ENCODE results near the gene SMAD1.
A peak's percentile ranks its signal among the peaks of the same experiment; 100 is the strongest.

SMAD1 gene

GRCh38 chr4:145482209-145483037, 770 bp downstream of the SMAD1 start:
- DNase-seq: peak; percentile 84
- Mint-ChIP-seq H3K27me3 (peaks cover 50% of the 10 kb centered on the region), H3K4me1 (peaks cover 16% of the 10 kb centered on the region), H3K4me3 (no peak overlapping the region), H3K36me3 (ENCODE audit: low read depth) (peaks cover 5% of the 10 kb centered on the region), H3K9me3 (peaks cover 5% of the 10 kb centered on the region), H3K27ac (no peak overlapping the region)
- peak; percentile 83 for ATAC-seq

GRCh38 chr4:145483514-145483913, 1.9 kb downstream of the SMAD1 start:
- Mint-ChIP-seq H3K4me3 (no peak overlapping the region), H3K27me3 (peaks cover 45% of the 10 kb centered on the region), H3K9me3 (peaks cover 5% of the 10 kb centered on the region), H3K4me1 (peaks cover 16% of the 10 kb centered on the region), H3K27ac (no peak overlapping the region), H3K36me3 (ENCODE audit: low read depth) (peaks cover 5% of the 10 kb centered on the region)
- ATAC-seq (no peak), DNase-seq (no peak)

GRCh38 chr4:145484225-145484846, 2.7 kb downstream of the SMAD1 start:
- H3K27ac Mint-ChIP-seq: no peak overlapping the region
- H3K4me3 Mint-ChIP-seq: no peak overlapping the region
- ATAC-seq (no peak), DNase-seq (no peak)
- H3K4me1 Mint-ChIP-seq: peaks cover 16% of the 10 kb centered on the region
- peaks cover 2% of the 10 kb centered on the region for H3K9me3 Mint-ChIP-seq
- peaks cover 2% of the 10 kb centered on the region for H3K36me3 Mint-ChIP-seq (ENCODE audit: low read depth)
- H3K27me3 Mint-ChIP-seq: peaks cover 38% of the 10 kb centered on the region

GRCh38 chr4:145485120-145485519, 3.5 kb downstream of the SMAD1 start:
- H3K36me3 Mint-ChIP-seq (ENCODE audit: low read depth): no peaks in the 10 kb centered on the region
- H3K27me3 Mint-ChIP-seq: peaks cover 36% of the 10 kb centered on the region
- H3K4me3 Mint-ChIP-seq: no peak overlapping the region
- peaks cover 16% of the 10 kb centered on the region for H3K4me1 Mint-ChIP-seq
- ATAC-seq (no peak), DNase-seq (no peak)
- H3K27ac Mint-ChIP-seq: no peak overlapping the region
- H3K9me3 Mint-ChIP-seq: no peaks in the 10 kb centered on the region

GRCh38 chr4:145486603-145487002, 5.0 kb downstream of the SMAD1 start:
- DNase-seq (no peak), ATAC-seq (no peak)
- Mint-ChIP-seq H3K9me3 (no peaks in the 10 kb centered on the region), H3K27me3 (peaks cover 29% of the 10 kb centered on the region), H3K36me3 (ENCODE audit: low read depth) (no peaks in the 10 kb centered on the region), H3K4me3 (no peak overlapping the region), H3K4me1 (peaks cover 5% of the 10 kb centered on the region), H3K27ac (no peak overlapping the region)

GRCh38 chr4:145487631-145488030, 6.0 kb downstream of the SMAD1 start:
- Mint-ChIP-seq H3K4me3 (no peak overlapping the region), H3K27ac (no peak overlapping the region), H3K9me3 (no peaks in the 10 kb centered on the region), H3K4me1 (peaks cover 5% of the 10 kb centered on the region), H3K27me3 (peaks cover 34% of the 10 kb centered on the region), H3K36me3 (ENCODE audit: low read depth) (no peaks in the 10 kb centered on the region)
- peak; percentile 95 for ATAC-seq
- no peak for DNase-seq

GRCh38 chr4:145488310-145488709, 6.7 kb downstream of the SMAD1 start:
- Mint-ChIP-seq H3K27ac (no peak overlapping the region), H3K4me1 (peaks cover 5% of the 10 kb centered on the region), H3K9me3 (no peaks in the 10 kb centered on the region), H3K27me3 (peaks cover 34% of the 10 kb centered on the region), H3K4me3 (no peak overlapping the region), H3K36me3 (ENCODE audit: low read depth) (no peaks in the 10 kb centered on the region)
- no peak for ATAC-seq
- DNase-seq: no peak

- Mint-ChIP-seq H3K4me3 (no peak overlapping the region), H3K36me3 (ENCODE audit: low read depth) (no peaks in the 10 kb centered on the region), H3K4me1 (peaks cover 5% of the 10 kb centered on the region), H3K9me3 (no peaks in the 10 kb centered on the region), H3K27ac (no peak overlapping the region), H3K27me3 (peaks cover 36% of the 10 kb centered on the region)
- ATAC-seq: no peak
- no peak for DNase-seq
Observed at GRCh38 chr4:145489556-145489955, 7.9 kb downstream of the SMAD1 start.

- no peaks in the 10 kb centered on the region for H3K9me3 Mint-ChIP-seq
- H3K4me3 Mint-ChIP-seq: no peak overlapping the region
- peaks cover 39% of the 10 kb centered on the region for H3K27me3 Mint-ChIP-seq
- ATAC-seq (no peak), DNase-seq (no peak)
- H3K4me1 Mint-ChIP-seq: peaks cover 5% of the 10 kb centered on the region
- no peak overlapping the region for H3K27ac Mint-ChIP-seq
- no peaks in the 10 kb centered on the region for H3K36me3 Mint-ChIP-seq (ENCODE audit: low read depth)
Observed at GRCh38 chr4:145490361-145490760, 8.7 kb downstream of the SMAD1 start.

GRCh38 chr4:145490796-145491195, 9.1 kb downstream of the SMAD1 start:
- Mint-ChIP-seq H3K4me1 (peaks cover 5% of the 10 kb centered on the region), H3K27me3 (peaks cover 34% of the 10 kb centered on the region), H3K9me3 (no peaks in the 10 kb centered on the region), H3K4me3 (no peak overlapping the region), H3K27ac (no peak overlapping the region), H3K36me3 (ENCODE audit: low read depth) (no peaks in the 10 kb centered on the region)
- ATAC-seq (no peak), DNase-seq (no peak)

- ATAC-seq (no peak), DNase-seq (no peak)
- H3K27ac Mint-ChIP-seq: no peak overlapping the region
- no peak overlapping the region for H3K4me3 Mint-ChIP-seq
- peaks cover 25% of the 10 kb centered on the region for H3K27me3 Mint-ChIP-seq
- H3K36me3 Mint-ChIP-seq (ENCODE audit: low read depth): no peaks in the 10 kb centered on the region
- H3K9me3 Mint-ChIP-seq: no peaks in the 10 kb centered on the region
- no peaks in the 10 kb centered on the region for H3K4me1 Mint-ChIP-seq
Observed at GRCh38 chr4:145492376-145492775, 10.7 kb downstream of the SMAD1 start.

GRCh38 chr4:145493166-145493565, 11.5 kb downstream of the SMAD1 start:
- no peaks in the 10 kb centered on the region for H3K36me3 Mint-ChIP-seq (ENCODE audit: low read depth)
- no peaks in the 10 kb centered on the region for H3K9me3 Mint-ChIP-seq
- no peak overlapping the region for H3K4me3 Mint-ChIP-seq
- no peak overlapping the region for H3K27ac Mint-ChIP-seq
- no peaks in the 10 kb centered on the region for H3K4me1 Mint-ChIP-seq
- DNase-seq: no peak
- no peak for ATAC-seq
- peaks cover 23% of the 10 kb centered on the region for H3K27me3 Mint-ChIP-seq

GRCh38 chr4:145494666-145495270, 13.1 kb downstream of the SMAD1 start:
- no peak for ATAC-seq
- no peak overlapping the region for H3K27ac Mint-ChIP-seq
- H3K4me1 Mint-ChIP-seq: no peaks in the 10 kb centered on the region
- DNase-seq: no peak
- no peaks in the 10 kb centered on the region for H3K36me3 Mint-ChIP-seq (ENCODE audit: low read depth)
- H3K9me3 Mint-ChIP-seq: no peaks in the 10 kb centered on the region
- peaks cover 25% of the 10 kb centered on the region for H3K27me3 Mint-ChIP-seq
- no peak overlapping the region for H3K4me3 Mint-ChIP-seq

- H3K27ac Mint-ChIP-seq: no peak overlapping the region
- no peaks in the 10 kb centered on the region for H3K36me3 Mint-ChIP-seq (ENCODE audit: low read depth)
- H3K4me3 Mint-ChIP-seq: no peak overlapping the region
- H3K4me1 Mint-ChIP-seq: no peaks in the 10 kb centered on the region
- peaks cover 27% of the 10 kb centered on the region for H3K27me3 Mint-ChIP-seq
- DNase-seq (no peak), ATAC-seq (no peak)
- H3K9me3 Mint-ChIP-seq: no peaks in the 10 kb centered on the region
Observed at GRCh38 chr4:145496292-145496691, 14.6 kb downstream of the SMAD1 start.
